ENCODE measurements around the gene ATL1.

Gene ATL1

DNA sequence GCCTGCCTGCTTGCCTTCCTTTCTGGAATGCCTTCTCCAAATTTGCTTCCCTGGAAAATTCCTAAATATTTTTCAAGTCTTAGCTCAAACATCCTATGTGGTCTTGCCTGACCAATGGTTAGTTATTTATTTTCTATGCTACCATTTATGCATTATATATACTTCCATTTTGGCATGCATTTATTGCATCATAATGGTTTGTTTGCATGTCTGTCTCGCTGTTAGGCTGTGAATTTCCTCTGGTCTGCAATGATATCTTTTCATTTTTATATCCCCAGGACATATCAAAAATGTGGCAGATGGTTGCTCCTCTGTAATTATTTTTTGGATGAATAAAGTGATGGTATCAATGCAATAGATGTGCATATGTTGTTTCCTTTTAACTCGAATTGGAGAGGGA lies 30.5 kb downstream of the ATL1 start:
- Histone ChIP-seq H3K9me3 (replicated peaks in 1 of 2; ENCODE audit: control insufficient read depth in 2 of 2, insufficient read depth in 1 of 2, low read depth in 1 of 2, low read length in 2 of 2) (no peaks in the 10 kb centered on the region), H4K91ac (ENCODE audit: low read depth, low read length, poor library complexity) (no peak overlapping the region), H3K9ac (ENCODE audit: low read depth, low read length, poor library complexity) (no peak overlapping the region), H3K23ac (ENCODE audit: low read depth, low read length, poor library complexity) (no peak overlapping the region), H2AFZ (ENCODE audit: low read length) (no peak overlapping the region), H2BK12ac (ENCODE audit: low read length) (no peak overlapping the region), H3K4ac (ENCODE audit: low read length) (no peak overlapping the region), H4K8ac (ENCODE audit: low read depth, low read length) (no peak overlapping the region), H3K18ac (ENCODE audit: low read length) (no peak overlapping the region), H3K27me3 (ENCODE audit: control insufficient read depth in 3 of 3, insufficient read depth in 3 of 3, low read depth in 1 of 3, low read length in 3 of 3) (no peaks in the 10 kb centered on the region), H3K4me3 (ENCODE audit: low read length in 2 of 2) (no peak overlapping the region), H3K4me2 (ENCODE audit: insufficient read depth, low read length, poor library complexity, severe bottlenecking) (no peak overlapping the region), H2BK15ac (ENCODE audit: low read length) (no peak overlapping the region), H2BK5ac (ENCODE audit: low read length) (no peak overlapping the region), H2AK5ac (ENCODE audit: low read depth, low read length) (no peak overlapping the region), H3K4me1 (ENCODE audit: control insufficient read depth in 2 of 2, insufficient read depth in 1 of 2, low read depth in 1 of 2, low read length in 2 of 2) (peaks cover 3 to 4% of the 10 kb centered on the region in 2 donors), H2BK120ac (ENCODE audit: low read depth, low read length) (no peak overlapping the region), H3K36me3 (replicated peaks in 1 of 2; ENCODE audit: control insufficient read depth in 2 of 2, insufficient read depth in 2 of 2, low read length in 2 of 2) (peaks cover 0 to 48% of the 10 kb centered on the region in 2 donors), H3K79me1 (ENCODE audit: low read depth, low read length) (no peaks in the 10 kb centered on the region), H3K14ac (ENCODE audit: low read length) (no peak overlapping the region), H3K27ac (replicated peaks; ENCODE audit: low read length) (no peak overlapping the region)
- no CpG with 5 or more reads among the region's 2 CpGs for WGBS, 2 donors (ENCODE audit: extremely low coverage in 2 of 2, insufficient read length in 2 of 2, insufficient replicate concordance in 1 of 2)
- DNase-seq (ENCODE audit: low spot score): no peak

DNA sequence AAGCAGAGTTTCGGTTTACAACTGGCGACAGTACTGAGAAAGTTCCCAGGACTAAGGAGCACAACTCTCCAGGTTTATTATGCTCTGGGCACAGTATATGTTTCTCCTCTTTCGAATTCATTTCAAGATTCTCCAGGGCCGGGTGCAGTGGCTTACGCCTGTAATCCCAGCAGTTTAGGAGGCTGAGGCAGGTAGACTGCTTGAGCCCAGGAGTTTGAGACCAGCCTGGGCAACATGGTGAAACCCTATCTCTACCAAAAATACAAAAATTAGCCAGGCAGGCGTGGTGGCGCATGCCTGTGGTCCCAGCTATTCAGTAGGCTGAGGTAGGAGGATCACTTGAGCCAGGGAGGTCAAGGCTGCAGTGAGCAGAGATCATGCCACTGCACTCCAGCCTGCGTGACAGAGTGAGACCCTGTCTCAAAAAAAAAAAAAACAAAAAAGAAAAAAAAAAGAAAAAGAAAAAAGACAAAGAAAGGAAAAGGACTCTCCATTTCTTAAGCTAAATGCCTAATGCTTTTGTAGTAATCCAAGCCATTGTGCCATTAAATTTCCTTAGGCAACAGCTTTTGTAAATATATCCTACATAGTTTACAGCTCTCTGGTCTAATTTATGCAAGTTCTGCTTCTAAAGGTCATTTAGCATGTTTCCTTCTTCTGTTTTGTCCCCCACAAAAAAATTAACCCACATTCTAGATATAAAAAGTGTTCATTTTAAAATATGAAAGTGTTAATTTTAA lies 34.8 kb downstream of the ATL1 start:
- H3K14ac ChIP-seq (ENCODE audit: low read length): no peak overlapping the region
- no peaks in the 10 kb centered on the region for H3K79me1 ChIP-seq (ENCODE audit: low read depth, low read length)
- H2AK5ac ChIP-seq (ENCODE audit: low read depth, low read length): no peak overlapping the region
- no CpG with 5 or more reads among the region's 8 CpGs for WGBS, 2 donors (ENCODE audit: extremely low coverage in 2 of 2, insufficient read length in 2 of 2, insufficient replicate concordance in 1 of 2)
- no peak overlapping the region for H3K4ac ChIP-seq (ENCODE audit: low read length)
- no peak overlapping the region for H2AFZ ChIP-seq (ENCODE audit: low read length)
- H3K9me3 ChIP-seq (replicated peaks in 1 of 2; ENCODE audit: control insufficient read depth in 2 of 2, insufficient read depth in 1 of 2, low read depth in 1 of 2, low read length in 2 of 2): no peaks in the 10 kb centered on the region
- H2BK5ac ChIP-seq (ENCODE audit: low read length): no peak overlapping the region
- no peak overlapping the region for H2BK120ac ChIP-seq (ENCODE audit: low read depth, low read length)
- H3K4me3 ChIP-seq (ENCODE audit: low read length in 2 of 2): no peak overlapping the region
- no peak overlapping the region for H3K4me2 ChIP-seq (ENCODE audit: insufficient read depth, low read length, poor library complexity, severe bottlenecking)
- no peak overlapping the region for H2BK12ac ChIP-seq (ENCODE audit: low read length)
- peaks cover 3 to 4% of the 10 kb centered on the region in 2 donors for H3K4me1 ChIP-seq (ENCODE audit: control insufficient read depth in 2 of 2, insufficient read depth in 1 of 2, low read depth in 1 of 2, low read length in 2 of 2)
- H3K36me3 ChIP-seq (replicated peaks in 1 of 2; ENCODE audit: control insufficient read depth in 2 of 2, insufficient read depth in 2 of 2, low read length in 2 of 2): peaks cover 0 to 42% of the 10 kb centered on the region in 2 donors
- H3K18ac ChIP-seq (ENCODE audit: low read length): no peak overlapping the region
- no peaks in the 10 kb centered on the region for H3K27me3 ChIP-seq (ENCODE audit: control insufficient read depth in 3 of 3, insufficient read depth in 3 of 3, low read depth in 1 of 3, low read length in 3 of 3)
- no peak overlapping the region for H2BK15ac ChIP-seq (ENCODE audit: low read length)
- no peak overlapping the region for H3K23ac ChIP-seq (ENCODE audit: low read depth, low read length, poor library complexity)
- no peak overlapping the region for H4K8ac ChIP-seq (ENCODE audit: low read depth, low read length)
- H3K9ac ChIP-seq (ENCODE audit: low read depth, low read length, poor library complexity): no peak overlapping the region
- DNase-seq (ENCODE audit: low spot score): no peak
- H4K91ac ChIP-seq (ENCODE audit: low read depth, low read length, poor library complexity): no peak overlapping the region
- no peak overlapping the region for H3K27ac ChIP-seq (replicated peaks; ENCODE audit: low read length)

GRCh38 chr14:50598765-50599164 lies 38.8 kb downstream of the ATL1 start:
- Histone ChIP-seq H3K4me1 (ENCODE audit: control insufficient read depth in 2 of 2, insufficient read depth in 1 of 2, low read depth in 1 of 2, low read length in 2 of 2) (peaks cover 3 to 4% of the 10 kb centered on the region in 2 donors), H2BK120ac (ENCODE audit: low read depth, low read length) (no peak overlapping the region), H2BK15ac (ENCODE audit: low read length) (no peak overlapping the region), H3K14ac (ENCODE audit: low read length) (no peak overlapping the region), H3K4me2 (ENCODE audit: insufficient read depth, low read length, poor library complexity, severe bottlenecking) (no peak overlapping the region), H3K36me3 (replicated peaks in 1 of 2; ENCODE audit: control insufficient read depth in 2 of 2, insufficient read depth in 2 of 2, low read length in 2 of 2) (peaks cover 0 to 20% of the 10 kb centered on the region in 2 donors), H3K27me3 (ENCODE audit: control insufficient read depth in 3 of 3, insufficient read depth in 3 of 3, low read depth in 1 of 3, low read length in 3 of 3) (no peaks in the 10 kb centered on the region), H3K4ac (ENCODE audit: low read length) (no peak overlapping the region), H3K9me3 (replicated peaks in 1 of 2; ENCODE audit: control insufficient read depth in 2 of 2, insufficient read depth in 1 of 2, low read depth in 1 of 2, low read length in 2 of 2) (no peaks in the 10 kb centered on the region), H3K27ac (replicated peaks; ENCODE audit: low read length) (no peak overlapping the region), H3K4me3 (ENCODE audit: low read length in 2 of 2) (no peak overlapping the region), H4K91ac (ENCODE audit: low read depth, low read length, poor library complexity) (no peak overlapping the region), H2BK12ac (ENCODE audit: low read length) (no peak overlapping the region), H3K23ac (ENCODE audit: low read depth, low read length, poor library complexity) (no peak overlapping the region), H2BK5ac (ENCODE audit: low read length) (no peak overlapping the region), H2AFZ (ENCODE audit: low read length) (no peak overlapping the region), H3K79me1 (ENCODE audit: low read depth, low read length) (no peaks in the 10 kb centered on the region), H2AK5ac (ENCODE audit: low read depth, low read length) (no peak overlapping the region), H4K8ac (ENCODE audit: low read depth, low read length) (no peak overlapping the region), H3K18ac (ENCODE audit: low read length) (no peak overlapping the region), H3K9ac (ENCODE audit: low read depth, low read length, poor library complexity) (no peak overlapping the region)
- DNase-seq (ENCODE audit: low spot score): no peak

- Histone ChIP-seq H2BK120ac (ENCODE audit: low read depth, low read length) (no peak overlapping the region), H3K23ac (ENCODE audit: low read depth, low read length, poor library complexity) (no peak overlapping the region), H2BK12ac (ENCODE audit: low read length) (no peak overlapping the region), H3K4me1 (ENCODE audit: control insufficient read depth in 2 of 2, insufficient read depth in 1 of 2, low read depth in 1 of 2, low read length in 2 of 2) (peaks cover 0 to 2% of the 10 kb centered on the region in 2 donors), H4K91ac (ENCODE audit: low read depth, low read length, poor library complexity) (no peak overlapping the region), H2BK15ac (ENCODE audit: low read length) (no peak overlapping the region), H3K4ac (ENCODE audit: low read length) (no peak overlapping the region), H3K27me3 (ENCODE audit: control insufficient read depth in 3 of 3, insufficient read depth in 3 of 3, low read depth in 1 of 3, low read length in 3 of 3) (no peaks in the 10 kb centered on the region), H3K18ac (ENCODE audit: low read length) (no peak overlapping the region), H3K4me2 (ENCODE audit: insufficient read depth, low read length, poor library complexity, severe bottlenecking) (no peak overlapping the region), H2BK5ac (ENCODE audit: low read length) (no peak overlapping the region), H3K9ac (ENCODE audit: low read depth, low read length, poor library complexity) (no peak overlapping the region), H3K27ac (replicated peaks; ENCODE audit: low read length) (no peak overlapping the region), H4K8ac (ENCODE audit: low read depth, low read length) (no peak overlapping the region), H3K14ac (ENCODE audit: low read length) (no peak overlapping the region), H3K36me3 (replicated peaks in 1 of 2; ENCODE audit: control insufficient read depth in 2 of 2, insufficient read depth in 2 of 2, low read length in 2 of 2) (peaks cover 0 to 19% of the 10 kb centered on the region in 2 donors), H2AK5ac (ENCODE audit: low read depth, low read length) (no peak overlapping the region), H3K79me1 (ENCODE audit: low read depth, low read length) (no peaks in the 10 kb centered on the region), H3K4me3 (ENCODE audit: low read length in 2 of 2) (no peak overlapping the region), H2AFZ (ENCODE audit: low read length) (no peak overlapping the region), H3K9me3 (replicated peaks in 1 of 2; ENCODE audit: control insufficient read depth in 2 of 2, insufficient read depth in 1 of 2, low read depth in 1 of 2, low read length in 2 of 2) (no peaks in the 10 kb centered on the region)
- WGBS, 2 donors (ENCODE audit: extremely low coverage in 2 of 2, insufficient read length in 2 of 2, insufficient replicate concordance in 1 of 2): no CpG with 5 or more reads among the region's 4 CpGs
- DNase-seq (ENCODE audit: low spot score): peak; percentile 20
These were observed 39.9 kb downstream of the ATL1 start for GRCh38 chr14:50599700-50600444.

All from neuronal stem cell (in vitro differentiated cells).